ENCODE data around the gene MAPT. TPM values are rescaled to one million over a fixed set of nuclear protein-coding genes. Genes with fewer than 3 reads are reported as not detected.

Gene MAPT
- total and polyA plus RNA-seq, 2 of the 13 experiments (the other 11 are each of a cell fraction or from before 2014, with no cell fraction given) = 2.1 to 2.8 TPM

- no peak for TF ChIP-seq CERS6 (CRISPR knock-in tag; IDR thresholded peaks at IDR 0.05)
- peak; percentile 51; the same call in 1 of the 2 replicates for TF ChIP-seq ZMYM4 (CRISPR knock-in tag; IDR thresholded peaks at IDR 0.05)
- TF ChIP-seq ZBTB1 (CRISPR knock-in tag; IDR thresholded peaks at IDR 0.05; ENCODE audit: borderline replicate concordance) = no peak
- TF ChIP-seq, protein P1, sequence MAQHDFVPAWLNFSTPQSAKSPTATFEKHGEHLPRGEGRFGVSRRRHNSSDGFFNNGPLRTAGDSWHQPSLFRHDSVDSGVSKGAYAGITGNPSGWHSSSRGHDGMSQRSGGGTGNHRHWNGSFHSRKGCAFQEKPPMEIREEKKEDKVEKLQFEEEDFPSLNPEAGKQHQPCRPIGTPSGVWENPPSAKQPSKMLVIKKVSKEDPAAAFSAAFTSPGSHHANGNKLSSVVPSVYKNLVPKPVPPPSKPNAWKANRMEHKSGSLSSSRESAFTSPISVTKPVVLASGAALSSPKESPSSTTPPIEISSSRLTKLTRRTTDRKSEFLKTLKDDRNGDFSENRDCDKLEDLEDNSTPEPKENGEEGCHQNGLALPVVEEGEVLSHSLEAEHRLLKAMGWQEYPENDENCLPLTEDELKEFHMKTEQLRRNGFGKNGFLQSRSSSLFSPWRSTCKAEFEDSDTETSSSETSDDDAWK (CRISPR knock-in tag; IDR thresholded peaks at IDR 0.05) = no peak
- no peak for TF ChIP-seq ZSCAN22 (CRISPR knock-in tag; IDR thresholded peaks at IDR 0.05)
- no peak for TF ChIP-seq ZNF781 (CRISPR knock-in tag; IDR thresholded peaks at IDR 0.05; ENCODE audit: borderline replicate concordance, not compliant biosample characterization)
- no peak for TF ChIP-seq HOMEZ (CRISPR knock-in tag; IDR thresholded peaks at IDR 0.05; ENCODE audit: low read depth)
- no peak for TF ChIP-seq NR2F6 (IDR thresholded peaks at IDR 0.05)
- TF ChIP-seq NR2F6 (CRISPR knock-in tag; IDR thresholded peaks at IDR 0.05) = no peak
- TF ChIP-seq, protein P2, sequence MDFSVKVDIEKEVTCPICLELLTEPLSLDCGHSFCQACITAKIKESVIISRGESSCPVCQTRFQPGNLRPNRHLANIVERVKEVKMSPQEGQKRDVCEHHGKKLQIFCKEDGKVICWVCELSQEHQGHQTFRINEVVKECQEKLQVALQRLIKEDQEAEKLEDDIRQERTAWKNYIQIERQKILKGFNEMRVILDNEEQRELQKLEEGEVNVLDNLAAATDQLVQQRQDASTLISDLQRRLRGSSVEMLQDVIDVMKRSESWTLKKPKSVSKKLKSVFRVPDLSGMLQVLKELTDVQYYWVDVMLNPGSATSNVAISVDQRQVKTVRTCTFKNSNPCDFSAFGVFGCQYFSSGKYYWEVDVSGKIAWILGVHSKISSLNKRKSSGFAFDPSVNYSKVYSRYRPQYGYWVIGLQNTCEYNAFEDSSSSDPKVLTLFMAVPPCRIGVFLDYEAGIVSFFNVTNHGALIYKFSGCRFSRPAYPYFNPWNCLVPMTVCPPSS (IDR thresholded peaks at IDR 0.05) = no peak
- peak; percentile 61 to 80 for TF ChIP-seq HMGXB4 (CRISPR knock-in tag; IDR thresholded peaks at IDR 0.05; ENCODE audit: borderline replicate concordance in 1 of 2, low read depth in 1 of 2)
- no peak for TF ChIP-seq ZFP36 (IDR thresholded peaks at IDR 0.05; ENCODE audit: borderline replicate concordance, low read depth, low read length, partially characterized antibody)
- TF ChIP-seq ZNF776 (CRISPR knock-in tag; IDR thresholded peaks at IDR 0.05) = no peak
- no peak for TF ChIP-seq ZNF337 (CRISPR knock-in tag; IDR thresholded peaks at IDR 0.05; ENCODE audit: borderline replicate concordance, low read depth)
- peak; percentile 59; the same call in 1 of the 2 replicates for TF ChIP-seq ZNF335 (CRISPR knock-in tag; IDR thresholded peaks at IDR 0.05)
- no peak for TF ChIP-seq PHF8 (CRISPR knock-in tag; IDR thresholded peaks at IDR 0.05)
- TF ChIP-seq CAMTA2 (CRISPR knock-in tag; IDR thresholded peaks at IDR 0.05; ENCODE audit: borderline replicate concordance) = no peak
- TF ChIP-seq HCFC1 (IDR thresholded peaks at IDR 0.05; ENCODE audit: low read depth, low read length) = no peak
- TF ChIP-seq ADNP (CRISPR knock-in tag; IDR thresholded peaks at IDR 0.05) = peak; percentile 86
- TF ChIP-seq ZNF383 (CRISPR knock-in tag; IDR thresholded peaks at IDR 0.05; ENCODE audit: borderline replicate concordance) = no peak
- TF ChIP-seq AGO1 (IDR thresholded peaks at IDR 0.05; ENCODE audit: low read depth, low read length, poor library complexity, severe bottlenecking) = no peak
- peak in 1 of 2 experiments; percentile 80; a peak in 1 of 4 replicates for TF ChIP-seq KLF16 (CRISPR knock-in tag; IDR thresholded peaks at IDR 0.05)
- TF ChIP-seq NFYB (CRISPR knock-in tag; IDR thresholded peaks at IDR 0.05) = no peak
- TF ChIP-seq NPAS2 (CRISPR knock-in tag; IDR thresholded peaks at IDR 0.05; ENCODE audit: borderline replicate concordance) = no peak
Measured at GRCh38 chr17:46002311-46002972, 108.1 kb downstream of the MAPT start (continued).

Measured in HepG2 (cell line).